IPS DF 19.7 (cell line): Measurements from ENCODE around the gene SERPINA3.

Source experiments
- DNase-seq: peaks from one replicate; pipeline ENCODE4 v3.0.0-alpha.2; 2013; ENCODE audit warnings: low read depth, low spot score

Gene SERPINA3

DNA sequence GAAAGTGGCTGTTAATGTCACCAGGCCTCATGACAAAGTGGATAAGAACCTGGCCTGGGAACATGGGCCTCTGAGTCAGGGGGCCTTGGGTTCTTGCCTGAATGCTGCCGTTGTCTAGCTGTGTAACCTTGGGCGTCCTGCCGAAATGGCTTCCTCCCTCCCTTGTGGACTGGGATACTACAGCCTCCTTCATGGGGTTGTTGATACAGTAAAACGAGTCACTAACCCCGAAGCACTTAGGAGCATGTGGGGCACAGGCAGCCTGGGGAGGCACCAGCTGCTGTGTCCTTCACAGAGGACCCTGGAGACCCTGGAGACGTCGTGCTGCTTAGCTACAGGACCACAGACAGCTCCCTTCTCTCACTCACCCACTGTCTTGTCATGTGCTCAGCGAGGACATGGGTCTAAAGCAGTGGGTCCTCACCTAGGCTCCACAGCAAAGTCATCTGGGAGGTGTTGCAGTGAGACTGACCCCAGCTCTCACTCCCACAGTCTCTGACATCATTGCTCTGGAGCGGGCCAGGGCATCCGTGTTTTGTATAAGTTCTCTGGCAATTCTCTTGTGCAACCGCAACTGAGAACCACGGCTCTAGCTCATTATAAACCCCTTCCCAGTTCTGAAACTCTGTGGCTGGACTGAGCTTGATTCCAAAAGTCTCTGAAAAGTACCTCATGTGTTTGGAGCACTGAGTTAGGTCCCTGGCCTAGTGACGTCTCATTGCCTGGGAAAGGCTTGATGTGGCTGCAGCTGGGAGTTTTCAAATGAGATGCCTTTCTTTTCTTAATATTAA, 42.1 kb downstream of the SERPINA3 start:
- no peak for DNase-seq

DNA sequence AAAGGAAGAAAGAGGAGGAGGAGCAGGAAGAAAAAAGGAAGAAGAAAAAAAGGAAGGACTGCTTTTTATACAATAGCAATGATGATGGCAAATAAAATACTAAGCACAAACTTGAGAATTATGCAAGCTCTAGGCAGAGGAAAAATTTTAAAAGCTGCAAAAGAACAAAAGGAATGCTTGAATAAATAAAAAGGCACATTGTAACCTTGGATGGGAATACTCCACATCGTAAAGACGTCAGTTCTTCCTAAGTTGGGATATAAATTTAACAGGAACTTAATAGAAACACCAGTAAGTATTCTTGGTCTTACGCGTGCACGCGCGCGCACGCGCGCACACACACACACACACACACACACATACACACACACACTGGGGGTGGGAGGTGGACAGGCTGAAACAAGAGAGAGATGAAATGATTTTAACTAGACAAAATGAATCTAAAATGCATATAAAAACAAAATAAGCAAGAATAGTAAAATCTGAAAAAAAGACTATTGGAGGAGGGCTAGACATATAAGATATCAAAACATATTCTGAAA, 43.0 kb downstream of the SERPINA3 start:
- DNase-seq: no peak

DNA sequence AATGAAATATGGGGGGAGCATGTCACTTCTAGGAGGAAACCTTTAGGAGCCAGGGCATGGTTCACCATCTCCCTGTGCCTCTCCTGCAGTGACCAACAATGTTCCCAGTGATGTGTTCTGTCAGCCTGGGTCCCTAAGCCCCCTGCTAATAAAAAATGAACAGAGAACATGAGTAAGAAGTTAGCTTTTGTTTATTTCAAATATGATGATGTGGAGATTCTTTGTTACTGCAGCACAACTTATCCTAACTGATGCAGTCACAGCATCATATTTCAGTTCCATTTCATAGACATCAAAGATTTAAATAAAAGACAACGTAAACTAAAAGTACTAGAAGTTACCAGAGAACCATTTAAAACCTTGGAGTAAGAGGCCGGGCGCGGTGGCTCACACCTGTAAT, 43.9 kb downstream of the SERPINA3 start:
- no peak for DNase-seq

DNA sequence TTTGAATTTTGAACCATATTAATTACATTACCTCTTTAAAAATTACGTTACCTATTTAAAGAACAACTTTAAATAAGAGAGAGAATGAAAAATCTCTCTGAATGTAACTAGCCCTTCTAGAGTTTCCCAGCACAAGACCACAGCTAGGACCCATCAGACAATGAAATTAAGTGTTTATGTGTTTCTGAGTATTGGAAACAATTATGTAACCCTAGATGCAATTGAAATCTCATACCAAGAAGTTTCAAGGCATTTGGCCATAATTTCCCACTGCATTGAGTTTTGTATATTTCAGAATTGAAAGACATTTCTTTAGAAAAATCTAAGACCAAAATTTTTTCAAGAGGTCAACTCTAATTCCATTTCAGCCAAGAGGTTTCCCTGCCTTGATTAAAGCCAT, 47.1 kb downstream of the SERPINA3 start:
- no peak for DNase-seq

DNA sequence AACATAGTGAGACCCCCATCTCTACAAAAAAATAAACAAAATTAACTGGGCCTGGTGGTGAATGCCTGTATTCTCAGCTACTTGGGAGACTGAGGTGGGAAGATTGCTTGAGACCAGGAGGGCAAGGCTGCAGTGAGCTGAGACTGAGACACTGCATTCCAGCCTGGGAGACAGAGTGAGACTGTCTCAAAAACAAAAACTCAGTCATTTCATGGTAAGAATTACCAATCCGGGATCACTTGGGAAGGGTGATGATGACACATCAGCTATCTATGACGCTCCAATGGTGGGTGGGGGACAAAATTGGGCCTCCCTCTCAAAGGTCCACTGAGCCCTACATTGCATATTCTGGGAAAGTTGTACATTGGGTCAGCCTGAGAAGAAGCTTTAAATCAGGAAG, 47.7 kb downstream of the SERPINA3 start:
- no peak for DNase-seq

DNA sequence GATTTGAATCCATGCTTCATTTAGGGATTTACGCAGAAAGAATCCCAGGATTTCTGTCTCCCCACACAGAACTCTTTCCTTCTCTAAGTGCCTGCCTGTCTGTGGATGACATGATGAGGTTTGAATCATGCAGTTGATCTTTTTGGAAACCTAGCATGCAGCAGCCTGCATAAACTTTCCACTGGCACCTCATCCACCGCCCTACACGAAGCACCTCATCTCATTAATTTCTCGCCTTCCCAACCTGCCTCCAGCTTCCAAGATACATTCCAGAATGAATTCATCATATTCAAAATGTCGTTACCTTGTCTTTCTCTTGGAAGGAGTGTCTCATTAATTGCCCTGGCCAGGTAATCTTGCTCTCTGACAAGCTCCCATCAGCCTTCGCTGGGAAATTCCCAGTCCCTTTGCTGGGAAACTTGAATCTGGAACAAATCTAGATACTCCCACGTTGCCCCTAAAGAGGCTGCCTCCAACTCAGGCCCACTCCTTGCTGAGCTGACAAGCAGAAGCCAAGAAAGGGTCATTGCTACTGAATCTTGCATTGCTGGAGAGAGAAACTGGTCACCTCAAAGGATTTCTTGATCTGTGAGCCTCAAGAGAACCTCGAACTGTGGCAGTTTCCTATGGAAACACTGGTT, 48.2 kb downstream of the SERPINA3 start:
- no peak for DNase-seq

DNA sequence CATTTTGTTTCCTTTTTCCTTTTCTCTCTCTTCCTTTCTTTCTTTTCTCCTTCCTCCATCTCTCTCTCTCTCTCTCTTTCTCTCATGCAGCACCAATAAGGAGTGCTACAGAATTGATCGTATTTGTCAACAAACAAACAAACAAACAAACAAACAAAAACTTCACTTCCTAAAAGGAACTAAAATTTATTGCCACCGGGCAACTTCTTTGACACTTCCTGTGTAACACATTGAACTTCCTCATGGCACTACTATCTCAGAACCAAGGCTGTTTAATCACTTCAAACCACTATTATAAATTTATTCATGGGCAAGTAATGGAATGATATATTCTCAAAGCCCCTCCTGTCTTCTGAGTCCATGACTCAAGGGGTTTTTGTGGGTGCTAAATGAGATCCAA, 51.3 kb downstream of the SERPINA3 start:
- no peak for DNase-seq

DNA sequence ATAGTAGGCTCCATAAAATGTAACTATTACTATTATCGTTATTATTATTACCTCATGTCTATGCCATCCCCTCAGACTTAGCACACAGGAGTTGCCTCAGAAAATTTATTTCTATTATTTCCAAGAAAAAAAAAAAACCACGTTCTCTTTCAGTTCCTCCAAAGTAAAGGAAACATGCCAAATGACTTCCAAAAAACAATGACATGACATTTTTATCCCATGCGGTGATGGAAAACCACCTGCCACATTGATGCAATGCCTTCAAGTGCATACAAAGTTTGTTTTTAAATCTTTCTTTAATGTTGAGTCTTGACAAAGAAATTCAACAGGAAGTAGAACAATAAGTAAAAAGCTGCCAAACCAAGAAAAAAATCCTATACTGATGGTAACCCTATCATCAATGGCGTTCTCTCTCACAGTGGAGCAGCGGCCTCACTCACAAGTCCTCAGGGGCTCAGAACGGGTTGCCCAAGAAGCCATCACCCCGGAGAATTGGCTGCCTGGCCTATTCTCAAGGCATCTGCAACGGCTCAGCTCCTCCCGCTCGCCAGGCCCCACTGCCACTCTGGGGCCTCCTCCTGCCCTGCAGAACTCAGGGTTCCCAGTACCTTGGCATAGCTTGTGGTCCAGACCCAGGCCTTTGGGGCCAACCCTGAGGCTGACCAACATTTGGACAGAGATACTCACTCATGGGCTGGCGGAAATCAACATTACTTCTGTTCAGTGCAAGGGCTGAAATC, 51.9 kb downstream of the SERPINA3 start:
- no peak for DNase-seq

DNA sequence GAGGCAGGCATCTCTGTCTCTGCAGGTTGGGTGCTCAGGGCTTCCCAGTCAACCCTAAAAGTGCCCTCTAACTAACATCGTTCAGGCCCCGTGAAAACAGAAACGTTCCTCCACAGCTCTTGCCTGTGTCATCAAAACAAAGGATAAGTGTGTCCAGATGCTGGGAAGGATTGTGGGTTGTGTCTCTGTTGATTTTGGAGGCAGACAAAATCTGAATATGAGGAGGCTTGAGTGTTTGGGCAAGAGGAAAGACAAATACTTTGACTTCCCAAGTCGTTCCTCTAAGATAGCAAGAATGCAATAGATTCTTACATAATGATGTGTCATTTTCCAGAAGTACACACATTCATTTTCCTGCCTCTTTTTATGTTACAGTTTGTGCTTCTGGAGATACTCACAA, 52.9 kb downstream of the SERPINA3 start:
- DNase-seq: no peak

DNA sequence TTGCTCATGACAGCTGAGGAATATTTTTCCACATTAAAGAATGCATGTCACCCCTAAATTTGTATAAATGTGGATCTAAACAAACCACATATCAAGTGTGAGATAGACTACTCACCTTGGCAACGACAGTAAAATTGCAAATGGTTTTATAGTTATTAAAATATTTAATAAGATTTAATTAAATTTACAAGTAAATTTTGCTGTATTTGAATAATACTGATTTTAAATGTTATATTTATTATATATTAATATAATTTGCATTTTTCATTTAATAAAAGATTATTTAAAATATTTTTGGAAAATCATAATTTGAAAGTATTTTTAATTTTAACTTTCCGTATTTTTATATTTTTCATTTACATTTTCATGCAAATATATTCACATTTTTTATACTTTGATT, 53.4 kb downstream of the SERPINA3 start:
- no peak for DNase-seq

DNA sequence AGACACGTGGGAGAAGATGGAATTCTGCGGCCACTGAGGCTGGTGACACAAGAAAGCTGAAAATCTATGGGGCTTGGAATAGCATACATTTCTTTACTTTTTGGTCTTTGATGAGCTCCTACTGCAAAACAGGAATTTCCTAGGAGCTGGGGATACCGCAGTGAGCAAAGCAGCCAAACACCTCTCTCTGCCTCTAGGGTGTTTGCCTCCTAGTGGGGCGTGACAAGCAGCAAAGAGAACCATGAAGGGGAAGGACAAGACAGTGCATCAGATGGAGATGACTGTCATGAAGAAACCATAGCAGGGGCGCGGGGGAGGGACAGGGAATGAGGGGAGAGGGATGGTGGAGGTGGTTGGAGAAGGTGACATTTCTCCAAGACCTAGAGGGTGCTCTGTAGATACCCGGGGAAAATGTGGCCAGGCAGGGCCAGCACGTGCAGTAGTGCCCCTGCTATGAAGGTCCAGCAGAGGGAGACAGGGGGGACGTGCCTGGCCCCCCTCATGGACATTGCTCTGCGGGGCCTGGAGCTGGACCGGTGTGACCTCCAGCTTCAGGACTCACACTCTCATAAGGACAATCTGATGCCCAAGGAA, 58.6 kb downstream of the SERPINA3 start:
- no peak for DNase-seq

DNA sequence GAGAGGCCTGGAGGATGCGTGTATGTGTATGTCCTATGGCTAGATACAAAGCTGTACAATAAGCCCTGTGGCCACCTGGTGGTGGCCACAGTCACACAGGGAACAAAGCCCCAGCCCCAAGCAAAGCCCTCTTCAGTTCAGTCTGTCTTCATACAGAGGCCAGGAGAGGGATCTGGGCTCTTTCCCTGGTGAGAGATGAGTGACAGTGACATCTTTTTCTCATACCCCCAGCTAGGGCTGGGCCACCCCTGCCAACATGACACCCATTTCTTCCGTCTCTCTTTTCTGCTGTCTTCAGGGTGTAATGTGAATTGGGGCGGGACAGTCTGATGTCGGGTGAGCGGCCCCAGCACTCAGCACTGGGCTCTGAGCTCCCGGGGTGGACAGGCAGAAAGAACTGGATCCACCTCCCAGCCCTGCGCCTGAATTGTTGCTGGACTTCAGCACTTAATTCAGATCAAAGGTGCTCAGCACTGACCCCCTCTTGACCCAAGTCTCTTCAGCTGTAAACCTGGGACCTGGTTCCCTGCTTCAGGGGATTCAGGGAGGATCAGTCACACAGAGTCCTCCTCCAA, 59.8 kb downstream of the SERPINA3 start:
- no peak for DNase-seq

DNA sequence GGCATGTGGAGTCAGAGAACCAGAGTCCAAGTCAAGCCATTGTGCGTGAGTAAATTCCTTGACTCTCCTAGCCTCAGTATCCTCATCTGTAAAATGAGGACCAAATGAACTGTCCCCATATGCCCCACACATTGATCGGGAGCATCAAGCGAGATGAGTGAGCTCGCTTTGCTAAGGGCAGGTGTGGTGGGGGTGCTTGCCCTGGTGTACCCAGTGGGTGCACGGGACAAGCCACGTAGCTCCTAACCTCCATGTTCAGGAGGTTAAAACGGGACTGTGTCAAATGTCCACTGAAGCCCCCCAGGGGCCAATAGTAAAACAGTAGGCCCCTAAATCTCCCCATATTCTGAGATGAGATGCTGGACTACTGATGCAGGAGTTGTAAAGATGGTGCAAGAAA, 60.9 kb downstream of the SERPINA3 start:
- DNase-seq: no peak
